Calu3 (cell line): Measurements from ENCODE around the gene MBD1. TPM values are rescaled to one million over a fixed set of nuclear protein-coding genes. Genes with fewer than 3 reads are reported as not detected.
A peak's percentile ranks its signal among the peaks of the same experiment; 100 is the strongest.

Source experiments
- BruUV-seq: library from RNA; stranded (reverse); fragments of 400-500 nt; replicated peaks from 2 replicates; lab custom pipeline; 2021; lab: Mats Ljungman, UMichigan
- CTCF ChIA-PET: fragments of 300-600 bp; sonication (Branson Sonifier 250); formaldehyde crosslinking; loops from one replicate; lab custom pipeline; 2022; ENCODE audit warnings: antibody characterized with exemption; lab: Charles Lee
- DNase-seq: peaks from one replicate; pipeline ENCODE4 v3.0.0; 2022
- H3K27ac Mint-ChIP-seq: one replicate; pipeline ENCODE4 v1.8.0; 2022; ENCODE audit warnings: mixed read lengths; ENCODE audit not compliant: unreplicated experiment
- H3K27me3 Mint-ChIP-seq: one replicate; pipeline ENCODE4 v1.8.0; 2022; ENCODE audit warnings: mixed read lengths; ENCODE audit not compliant: unreplicated experiment
- H3K36me3 Mint-ChIP-seq: one replicate; pipeline ENCODE4 v1.8.0; 2022; ENCODE audit warnings: mild to moderate bottlenecking, moderate library complexity, mixed read lengths; ENCODE audit not compliant: insufficient read depth, unreplicated experiment
- H3K4me1 Mint-ChIP-seq: one replicate; pipeline ENCODE4 v1.8.0; 2022; ENCODE audit warnings: mild to moderate bottlenecking, low read depth, mixed read lengths; ENCODE audit not compliant: unreplicated experiment
- H3K4me3 Mint-ChIP-seq: one replicate; pipeline ENCODE4 v1.8.0; 2022; ENCODE audit warnings: mild to moderate bottlenecking, low read depth, moderate library complexity, mixed read lengths; ENCODE audit not compliant: unreplicated experiment
- H3K9me3 Mint-ChIP-seq: one replicate; pipeline ENCODE4 v1.8.0; 2022; ENCODE audit warnings: low read depth, mixed read lengths; ENCODE audit not compliant: unreplicated experiment
- CTCF ChIP-seq: fragments of 200-600 bp; IDR thresholded peaks from one replicate; pipeline ENCODE4 v1.8.0; 2022; ENCODE audit warnings: antibody characterized with exemption; ENCODE audit not compliant: unreplicated experiment
- intact Hi-C: fragments of 100-400 bp; cut with micrococcal nuclease; formaldehyde crosslinking; loops from one replicate; pipeline ENCODE4 v1.10.0; 2022; ENCODE audit not compliant: unreplicated experiment
- total RNA-seq: library from RNA; stranded (reverse); gene quantifications from 2 replicates; pipeline ENCODE4 v1.2.3, GENCODE V29; 2022

Gene MBD1
- total RNA-seq, 1 experiment from 2014 or later: 70.5 TPM

- CTCF ChIA-PET: interaction anchor here (1.5 kb wide), 1 partner anchor 73 kb away, joined by 3 read pairs; no protein-coding TSS in a partner anchor
- peaks cover 65% of the 10 kb centered on the region for H3K36me3 Mint-ChIP-seq
- H3K9me3 Mint-ChIP-seq: no peaks in the 10 kb centered on the region
- no peaks in the 10 kb centered on the region for H3K27me3 Mint-ChIP-seq
- H3K27ac Mint-ChIP-seq: no peak overlapping the region
- H3K4me1 Mint-ChIP-seq: peaks cover 42% of the 10 kb centered on the region
- no TSS peak for BruUV-seq
- intact Hi-C loops: no loop called here
- H3K4me3 Mint-ChIP-seq: no peak overlapping the region
- TF ChIP-seq CTCF: no peak
- DNase-seq: no peak
These were observed 2.3 kb upstream of the MBD1 start for GRCh38 chr18:50283469-50284209.

GRCh38 chr18:50282521-50283335, 1.4 kb upstream of the MBD1 start:
- TF ChIP-seq CTCF: no peak
- H3K27me3 Mint-ChIP-seq: no peaks in the 10 kb centered on the region
- H3K27ac Mint-ChIP-seq: no peak overlapping the region
- BruUV-seq: no TSS peak
- DNase-seq: no peak
- intact Hi-C loops: no loop called here
- H3K4me3 Mint-ChIP-seq: peak overlapping the region; percentile 90
- CTCF ChIA-PET: no interaction called here
- peaks cover 42% of the 10 kb centered on the region for H3K4me1 Mint-ChIP-seq
- peaks cover 59% of the 10 kb centered on the region for H3K36me3 Mint-ChIP-seq
- H3K9me3 Mint-ChIP-seq: no peaks in the 10 kb centered on the region

GRCh38 chr18:50281972-50282520, 723 bp upstream of the MBD1 start:
- Mint-ChIP-seq H3K4me1 (peaks cover 41% of the 10 kb centered on the region), H3K27me3 (no peaks in the 10 kb centered on the region), H3K27ac (peak overlapping the region; percentile 89), H3K9me3 (no peaks in the 10 kb centered on the region), H3K36me3 (peaks cover 52% of the 10 kb centered on the region), H3K4me3 (peak overlapping the region; percentile 90)
- intact Hi-C loops: no loop called here
- CTCF ChIA-PET: interaction anchor here (0.8 to 1.6 kb wide), 8 partner anchors 14 to 147 kb away, joined by 3 to 11 read pairs (median 4); partner anchors contain the start of gene CFAP53
- TF ChIP-seq CTCF: no peak
- no TSS peak for BruUV-seq
- no peak for DNase-seq

- BruUV-seq: no TSS peak
These were observed 522 bp downstream of the MBD1 start for GRCh38 chr18:50280707-50281294.

More at GRCh38 chr18:50280707-50281294, 522 bp downstream of the MBD1 start:
- CTCF ChIA-PET: interaction anchor here (1.0 to 1.6 kb wide), 5 partner anchors 13 to 81 kb away, joined by 3 to 11 read pairs (median 5); partner anchors contain the start of gene CFAP53
- H3K27me3 Mint-ChIP-seq: no peaks in the 10 kb centered on the region
- H3K27ac Mint-ChIP-seq: peak overlapping the region; percentile 89
- peaks cover 30% of the 10 kb centered on the region for H3K4me1 Mint-ChIP-seq
- no peak for DNase-seq
- peaks cover 48% of the 10 kb centered on the region for H3K36me3 Mint-ChIP-seq
- peak overlapping the region; percentile 90 for H3K4me3 Mint-ChIP-seq
- no peaks in the 10 kb centered on the region for H3K9me3 Mint-ChIP-seq
- no peak for TF ChIP-seq CTCF
- intact Hi-C loops: no loop called here
